ENCODE results near the gene BID.

The BID gene

DNA sequence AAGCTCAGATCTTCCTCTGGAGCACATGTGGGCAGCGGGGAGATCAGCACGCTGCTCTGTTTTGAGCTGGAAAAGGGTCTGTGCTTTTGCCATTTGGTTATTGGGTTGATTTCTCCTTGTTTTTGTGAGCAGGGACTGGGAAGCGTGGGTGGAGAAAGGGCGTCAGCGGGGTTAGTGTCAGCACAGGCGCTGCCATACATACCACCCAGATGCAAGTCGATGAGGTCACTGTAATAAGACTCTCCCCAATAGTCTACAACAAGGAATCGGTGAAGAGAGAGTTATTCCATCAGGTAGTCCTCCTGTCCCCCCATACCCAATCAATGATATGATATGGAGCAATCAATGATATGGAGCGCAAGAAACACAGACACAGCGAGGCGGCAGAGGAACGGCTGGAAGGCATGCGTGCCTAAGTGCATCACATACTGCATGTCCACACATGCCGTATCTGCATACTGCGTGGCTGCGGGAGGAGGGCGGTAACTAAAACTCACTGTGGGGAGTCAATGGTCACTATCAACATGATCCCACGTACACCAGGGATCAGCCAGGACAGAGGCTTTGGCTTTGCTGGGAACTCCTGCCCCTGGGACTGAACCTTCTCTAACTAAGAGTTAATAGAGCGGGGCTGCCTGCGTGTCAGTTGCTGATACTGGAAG, 29.5 kb upstream of the BID start:
- DNase-seq (ENCODE audit: low read depth in 4 of 4, low spot score in 1 of 4), result no peak

DNA sequence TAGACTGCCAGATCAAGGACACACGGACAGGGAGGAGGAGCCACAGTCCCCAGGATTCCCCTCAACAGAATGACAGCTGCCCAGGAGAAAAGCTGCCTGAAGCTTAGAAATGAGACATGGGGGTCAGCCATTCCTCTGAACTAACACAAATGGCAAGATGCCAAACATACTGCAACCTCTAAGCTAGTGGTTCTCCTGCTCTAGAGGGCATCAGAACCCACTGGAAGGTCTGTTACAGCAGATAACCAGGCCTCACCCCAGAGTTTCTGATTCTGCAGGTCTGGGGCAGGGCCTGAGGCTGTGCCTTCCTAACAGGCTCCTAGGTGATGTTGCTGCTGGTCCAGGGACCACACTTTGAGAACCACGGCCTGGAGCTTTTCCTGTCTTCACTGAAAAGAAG, 28.6 kb upstream of the BID start:
- DNase-seq (ENCODE audit: low read depth in 4 of 4, low spot score in 1 of 4), result no peak

DNA sequence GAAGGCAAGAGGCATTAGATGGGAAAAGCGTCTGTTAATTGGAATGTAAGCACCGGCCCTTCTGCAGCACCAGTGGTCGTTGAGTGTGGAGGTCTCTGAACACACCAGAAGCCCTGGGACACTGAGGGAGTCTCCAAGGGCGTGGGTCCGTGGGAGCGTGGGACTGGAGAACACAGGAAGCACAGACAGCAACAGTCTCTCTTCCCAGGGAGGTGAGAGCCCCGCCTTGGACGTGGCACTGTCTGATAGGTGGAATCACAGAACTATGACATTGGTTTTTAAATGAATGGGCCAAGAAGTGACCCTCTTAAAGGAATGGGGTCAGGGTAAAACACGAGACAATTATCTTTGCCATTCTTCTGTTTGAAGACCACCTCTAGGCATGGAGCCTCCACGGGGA, 28.1 kb upstream of the BID start:
- DNase-seq (ENCODE audit: low read depth in 4 of 4, low spot score in 1 of 4), result no peak

DNA sequence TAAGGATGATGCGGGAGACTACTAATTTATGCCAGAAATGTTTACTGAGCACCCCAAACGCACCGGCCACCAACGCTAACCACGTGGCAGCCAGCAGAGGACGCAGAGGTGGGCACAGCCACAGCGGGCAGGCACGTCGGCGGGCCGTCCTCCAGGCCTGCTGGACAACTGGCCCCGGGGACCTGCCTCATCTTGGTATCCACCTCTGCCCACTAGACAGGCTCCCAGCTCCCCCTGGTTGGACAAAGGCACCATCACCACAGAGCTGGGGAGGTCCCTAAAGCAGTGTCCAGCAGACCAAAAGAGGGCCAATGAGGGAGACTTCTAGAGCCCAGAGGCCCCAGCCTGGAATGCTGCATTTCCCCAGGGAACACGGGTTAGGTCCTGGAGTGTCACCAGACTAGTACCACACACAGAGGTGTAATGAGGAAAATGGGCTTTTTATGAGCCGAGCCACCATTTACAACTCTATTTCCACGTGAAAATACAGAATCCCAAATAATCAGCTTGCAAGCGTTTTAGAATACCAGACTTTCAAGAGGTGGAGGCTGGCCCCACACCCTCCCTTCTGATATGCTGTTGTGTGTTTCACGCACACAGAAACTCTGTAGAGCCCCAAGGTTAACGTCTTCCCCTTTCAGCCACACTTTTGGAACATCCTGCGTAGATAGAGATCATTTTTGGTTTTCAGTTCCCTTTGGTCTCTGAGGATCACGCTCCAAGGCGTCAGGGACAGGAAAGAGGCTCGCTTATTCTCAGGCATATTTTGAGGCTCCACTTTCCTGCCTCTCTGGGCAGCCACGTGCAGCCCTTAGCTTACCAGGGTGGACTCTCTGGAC, 23.7 kb upstream of the BID start:
- no peak for DNase-seq (ENCODE audit: low read depth in 4 of 4, low spot score in 1 of 4)

DNA sequence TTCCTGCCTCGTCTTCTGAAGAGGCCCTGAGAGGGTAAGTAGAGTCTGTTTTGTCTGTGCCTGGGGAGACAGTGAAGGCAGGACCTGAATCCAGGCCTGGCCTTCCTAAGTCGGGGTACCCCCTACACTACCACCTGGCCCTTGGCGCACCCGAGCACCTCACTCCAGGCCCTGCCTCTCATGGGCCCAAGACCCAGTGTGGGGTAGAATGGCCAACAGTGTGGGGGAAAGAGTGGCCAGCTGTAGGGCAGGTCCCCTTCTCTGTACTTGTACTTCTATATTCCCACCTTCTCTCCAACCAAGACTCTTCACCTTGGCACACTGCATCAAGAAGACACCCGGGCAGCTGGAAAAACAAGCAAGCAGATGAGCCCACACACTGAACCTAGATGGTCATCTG, 22.4 kb upstream of the BID start:
- DNase-seq (ENCODE audit: low read depth in 4 of 4, low spot score in 1 of 4), result no peak

DNA sequence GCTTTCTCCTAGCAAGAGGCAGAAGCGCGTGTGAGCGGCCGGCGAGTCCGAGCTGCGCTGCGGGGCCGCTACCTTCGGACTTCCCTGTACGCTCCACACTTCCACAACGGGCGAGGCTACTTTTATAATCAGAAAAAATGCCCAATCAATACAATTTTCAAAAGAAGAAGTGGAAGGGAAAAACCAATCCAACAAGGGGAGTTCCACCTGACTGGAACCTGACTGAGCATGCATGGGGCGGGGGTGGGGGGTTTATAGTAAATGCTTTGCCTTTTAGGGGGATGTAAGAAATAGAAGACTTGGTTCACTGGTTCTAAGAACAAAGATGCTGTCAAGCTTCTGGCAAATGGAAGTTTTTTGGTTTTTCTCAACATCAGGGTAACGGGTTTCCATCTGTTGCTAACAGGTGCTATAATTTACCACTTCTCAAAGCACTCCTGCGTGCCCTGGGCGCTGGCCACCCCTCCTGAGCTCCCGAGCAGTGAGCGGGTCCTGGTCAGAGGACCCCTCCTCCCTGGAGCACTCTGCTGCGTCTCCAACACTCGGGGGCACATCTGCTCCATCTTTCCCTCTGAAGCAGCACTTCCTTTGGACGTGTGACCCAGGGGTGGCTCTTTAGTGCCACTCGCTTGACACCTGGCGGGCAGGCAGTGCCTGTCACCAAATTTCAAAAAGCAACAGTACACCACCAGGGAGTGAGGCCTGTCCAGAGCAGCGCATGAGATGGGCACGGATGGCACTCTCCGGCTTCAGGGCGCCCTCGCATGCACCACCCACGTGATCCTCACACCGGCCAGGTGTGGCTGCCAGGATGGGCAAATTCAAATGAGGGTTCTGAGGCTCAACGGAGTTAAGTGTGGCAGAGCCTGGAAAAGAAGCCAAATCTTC, 21.6 kb upstream of the BID start:
- DNase-seq (ENCODE audit: low read depth in 4 of 4, low spot score in 1 of 4), result no peak

DNA sequence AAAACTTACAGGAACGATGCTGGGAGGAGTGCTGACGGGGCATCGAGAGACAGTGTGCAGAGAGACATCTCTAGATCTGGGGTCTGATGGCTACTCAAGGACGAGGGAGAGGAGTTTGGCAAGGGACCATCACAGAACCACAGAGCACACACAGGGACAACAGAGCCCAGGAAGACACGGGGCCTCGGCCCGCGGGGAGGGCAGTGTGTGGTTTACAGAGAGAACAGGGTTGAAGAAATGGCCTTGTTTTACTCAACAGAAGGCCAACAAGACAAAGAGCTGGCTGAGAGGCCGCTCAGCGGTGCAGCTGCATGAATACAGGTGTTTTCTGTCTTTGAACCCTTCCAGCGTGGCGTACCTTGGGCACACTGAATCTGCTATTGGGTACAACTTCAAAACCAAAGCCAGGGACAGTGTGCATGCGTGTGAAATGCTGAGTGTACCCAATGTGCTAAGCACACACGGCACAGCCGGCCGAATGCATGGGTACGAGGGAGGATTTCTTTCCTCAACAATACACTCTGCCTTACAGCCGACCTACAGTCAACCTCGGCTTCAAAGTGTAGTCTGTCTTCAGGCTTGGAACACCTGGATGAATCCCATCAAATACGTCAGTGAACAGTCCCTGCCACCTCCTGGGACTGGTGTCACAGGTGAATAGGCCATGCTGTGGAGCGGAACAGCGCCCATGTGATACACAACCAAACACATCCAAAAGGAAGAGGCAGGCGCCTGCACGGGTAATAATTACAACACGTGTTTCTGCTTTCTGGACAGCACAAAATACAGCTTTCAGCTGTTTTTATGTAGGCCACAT, 20.7 kb upstream of the BID start:
- DNase-seq (ENCODE audit: low read depth in 4 of 4, low spot score in 1 of 4), result no peak

DNA sequence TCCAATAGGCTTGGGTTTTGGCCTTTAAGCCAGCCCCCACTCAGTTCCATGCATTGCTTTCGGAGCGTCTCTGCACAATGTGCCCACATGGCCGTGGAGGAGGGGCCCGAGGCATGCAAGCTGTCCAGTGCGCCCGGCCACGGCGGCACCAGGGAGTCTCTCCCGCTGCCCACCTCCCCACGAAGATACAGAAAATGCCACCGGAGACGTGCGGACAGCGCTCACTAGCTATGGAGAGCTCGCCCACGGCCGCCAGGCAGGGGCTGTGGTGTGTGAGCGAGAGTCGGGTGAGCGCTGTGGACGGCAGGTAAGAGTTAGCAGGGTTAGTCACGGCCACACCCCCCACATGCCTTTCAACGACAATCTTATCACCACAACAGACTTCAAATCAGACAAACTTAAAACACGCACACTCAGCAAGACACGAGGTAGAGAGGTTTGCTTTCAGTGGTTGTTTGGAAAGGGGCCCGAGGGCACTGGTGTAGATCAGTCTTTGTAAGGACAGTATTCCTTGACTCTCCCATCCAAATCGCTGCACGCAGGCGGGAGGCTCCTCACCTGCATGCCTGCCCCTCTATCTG, 18.7 kb upstream of the BID start:
- DNase-seq (ENCODE audit: low read depth in 4 of 4, low spot score in 1 of 4), result no peak

DNA sequence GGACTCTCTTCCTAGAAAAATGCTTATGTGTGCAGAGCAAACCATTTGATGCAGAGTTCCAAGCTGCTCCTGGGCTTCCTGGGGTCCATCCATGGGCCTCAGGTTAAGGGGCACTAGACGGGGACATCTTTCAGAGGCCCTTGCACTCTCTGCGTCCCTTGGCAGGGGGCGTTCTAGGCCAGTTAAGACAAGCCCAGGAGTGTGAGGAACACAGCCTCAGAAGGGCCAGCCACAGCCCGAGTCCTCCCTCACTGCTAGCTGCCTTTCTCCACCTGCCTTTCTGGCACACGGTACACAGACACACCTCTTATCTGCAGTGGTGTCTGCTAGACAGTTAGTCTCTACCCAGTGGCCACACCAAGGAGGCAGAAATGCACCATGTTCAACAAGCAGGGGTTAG, 18.0 kb upstream of the BID start:
- no peak for DNase-seq (ENCODE audit: low read depth in 4 of 4, low spot score in 1 of 4)

DNA sequence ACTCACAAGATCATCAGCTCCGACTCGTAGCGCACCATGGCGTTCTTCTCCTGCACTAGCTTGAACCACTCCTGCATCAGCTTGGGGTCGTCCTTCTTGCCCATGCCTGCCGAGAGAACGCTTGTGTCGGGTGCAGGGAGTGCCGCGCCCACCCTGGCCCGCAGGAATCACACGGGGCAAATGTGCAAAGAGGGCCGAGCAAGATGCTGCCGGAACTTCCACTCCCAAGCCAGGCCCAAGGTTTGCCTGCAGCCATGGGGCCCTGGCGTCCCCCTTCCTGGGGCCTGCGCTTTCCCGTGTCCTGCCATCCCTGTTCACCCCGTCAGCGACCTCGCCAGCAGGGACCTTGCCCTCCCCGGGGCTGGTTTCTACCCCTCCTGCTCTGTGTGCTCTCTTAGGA, 16.9 kb upstream of the BID start:
- no peak for DNase-seq (ENCODE audit: low read depth in 4 of 4, low spot score in 1 of 4)

DNA sequence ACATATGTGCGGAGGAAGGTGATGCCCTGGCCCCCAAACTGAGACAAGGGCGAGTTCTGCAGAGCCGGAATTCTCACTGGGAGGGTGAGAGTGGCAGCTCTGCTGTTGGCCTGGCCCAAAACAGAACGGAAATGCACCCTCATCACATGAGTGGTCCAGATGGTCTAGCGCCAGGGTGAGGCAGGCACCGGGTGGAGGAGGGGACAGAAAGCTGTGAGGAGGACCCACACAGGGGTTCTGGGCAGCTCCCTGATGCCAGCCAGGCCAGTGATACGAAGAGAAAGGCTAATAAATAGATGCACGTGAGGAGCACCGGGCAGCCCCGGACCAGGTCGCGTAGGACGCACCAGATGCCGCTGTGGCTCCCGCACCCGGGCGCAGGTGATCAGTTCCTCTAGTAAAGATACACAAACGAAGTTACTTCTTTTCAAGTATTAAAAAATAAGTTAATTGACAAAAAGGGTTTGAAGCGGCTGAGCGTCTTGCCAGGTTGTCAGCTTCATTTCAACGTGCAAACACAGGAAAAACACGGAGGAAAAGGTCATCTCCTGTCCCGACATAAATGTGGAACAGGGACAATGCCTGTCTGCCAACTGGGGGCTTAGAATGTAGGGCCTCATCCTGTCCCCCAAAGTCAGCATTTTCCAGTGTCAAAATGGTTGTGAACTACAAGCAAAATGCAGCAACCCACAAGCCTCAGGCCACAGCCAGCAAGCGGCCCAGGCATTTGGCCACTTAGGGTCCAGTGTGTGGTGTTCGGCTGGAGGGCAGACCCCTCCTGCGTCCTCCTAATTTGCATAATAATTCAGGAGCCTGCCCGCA, 15.3 kb upstream of the BID start:
- DNase-seq (ENCODE audit: low read depth in 4 of 4, low spot score in 1 of 4), result no peak

DNA sequence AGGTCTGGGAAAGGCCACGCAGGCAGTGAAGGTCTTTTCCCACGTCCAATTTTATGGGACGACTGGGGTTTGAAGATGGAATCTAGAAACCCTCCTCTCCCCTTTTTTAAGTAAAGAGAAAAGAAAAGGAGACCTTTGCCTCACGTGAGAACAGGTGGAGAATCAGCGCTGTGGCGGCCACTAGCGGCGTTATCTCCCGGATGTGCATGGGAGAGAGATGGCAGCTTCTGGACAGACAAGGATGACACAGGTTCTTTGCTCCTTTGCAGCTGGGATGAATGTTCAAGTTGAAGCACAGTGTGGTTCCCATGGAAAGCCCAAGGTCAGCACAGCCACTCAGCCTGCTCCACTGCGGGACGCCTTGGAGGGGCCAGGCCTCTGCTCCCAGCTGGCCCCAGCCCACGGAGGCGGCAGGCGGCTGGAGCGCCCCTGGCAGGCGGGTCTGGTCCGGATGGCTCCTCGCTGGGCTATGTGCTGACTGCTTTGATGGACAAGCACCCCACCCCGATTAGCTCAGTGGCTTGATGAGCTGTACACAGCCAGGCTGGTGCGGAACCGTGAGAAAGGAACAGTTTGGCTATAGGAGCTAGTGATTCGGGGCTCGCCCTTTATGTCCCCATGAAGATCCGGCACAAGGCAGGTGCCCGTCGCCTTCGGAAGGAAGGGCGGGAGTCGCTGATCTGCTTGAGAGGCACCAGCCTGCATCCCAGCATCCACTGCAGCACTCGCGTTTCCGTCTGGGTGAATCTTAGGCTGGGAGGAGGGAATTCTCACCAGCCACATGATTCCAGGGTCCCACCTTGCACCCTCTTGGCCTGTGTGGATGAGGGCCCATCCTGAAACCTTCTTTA, 14.5 kb upstream of the BID start:
- DNase-seq (ENCODE audit: low read depth in 4 of 4, low spot score in 1 of 4), result no peak

DNA sequence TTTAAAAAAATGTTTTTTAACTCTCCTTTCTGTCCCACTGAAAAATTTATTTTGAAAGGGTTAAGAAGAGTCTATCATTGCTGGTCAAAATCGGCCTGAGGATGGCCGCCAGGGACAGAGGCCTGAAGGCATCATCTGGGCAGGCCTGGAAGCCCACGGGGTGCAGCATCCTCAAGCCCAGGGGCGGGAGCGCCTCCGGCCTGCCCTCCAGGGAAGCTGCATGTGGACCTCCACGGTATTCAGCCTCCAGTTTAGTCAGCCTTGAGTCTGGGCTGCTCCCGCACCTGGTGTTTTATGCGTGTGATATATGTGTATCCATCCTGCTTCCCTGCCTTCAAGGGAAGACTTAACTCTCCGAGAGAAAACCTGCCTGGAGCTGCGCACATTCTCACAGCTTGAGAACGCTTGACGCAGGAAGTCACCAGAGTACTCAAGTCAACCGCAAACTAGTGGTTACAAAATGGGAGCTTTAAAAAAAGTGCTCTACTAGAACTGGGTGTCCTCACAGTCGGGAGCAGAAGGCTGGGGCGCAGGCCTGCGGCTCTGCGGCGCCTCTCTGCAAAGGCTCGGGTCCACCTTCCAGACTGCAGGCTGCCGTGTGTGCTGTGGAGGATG, 13.6 kb upstream of the BID start:
- DNase-seq (ENCODE audit: low read depth in 4 of 4, low spot score in 1 of 4), result no peak

DNA sequence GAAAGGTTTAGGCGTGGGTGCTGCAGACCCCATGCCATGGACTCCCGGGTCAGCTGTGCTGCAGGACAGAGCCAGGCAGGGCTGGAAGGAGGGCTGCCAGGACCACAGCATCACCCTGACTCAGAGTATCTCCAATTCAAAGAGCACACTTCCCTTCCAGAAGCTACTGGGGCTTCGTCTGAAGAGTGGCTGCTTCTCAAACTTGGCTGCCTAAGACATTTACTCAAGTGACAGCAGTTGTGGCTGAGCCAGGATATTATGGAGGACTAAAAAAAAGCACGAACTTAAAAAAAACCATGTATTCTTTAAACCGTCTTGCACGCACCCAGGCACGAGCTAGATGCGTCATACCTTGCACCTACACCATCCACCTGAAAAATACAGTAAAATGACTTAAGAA, 13.0 kb upstream of the BID start:
- no peak for DNase-seq (ENCODE audit: low read depth in 4 of 4, low spot score in 1 of 4)

DNA sequence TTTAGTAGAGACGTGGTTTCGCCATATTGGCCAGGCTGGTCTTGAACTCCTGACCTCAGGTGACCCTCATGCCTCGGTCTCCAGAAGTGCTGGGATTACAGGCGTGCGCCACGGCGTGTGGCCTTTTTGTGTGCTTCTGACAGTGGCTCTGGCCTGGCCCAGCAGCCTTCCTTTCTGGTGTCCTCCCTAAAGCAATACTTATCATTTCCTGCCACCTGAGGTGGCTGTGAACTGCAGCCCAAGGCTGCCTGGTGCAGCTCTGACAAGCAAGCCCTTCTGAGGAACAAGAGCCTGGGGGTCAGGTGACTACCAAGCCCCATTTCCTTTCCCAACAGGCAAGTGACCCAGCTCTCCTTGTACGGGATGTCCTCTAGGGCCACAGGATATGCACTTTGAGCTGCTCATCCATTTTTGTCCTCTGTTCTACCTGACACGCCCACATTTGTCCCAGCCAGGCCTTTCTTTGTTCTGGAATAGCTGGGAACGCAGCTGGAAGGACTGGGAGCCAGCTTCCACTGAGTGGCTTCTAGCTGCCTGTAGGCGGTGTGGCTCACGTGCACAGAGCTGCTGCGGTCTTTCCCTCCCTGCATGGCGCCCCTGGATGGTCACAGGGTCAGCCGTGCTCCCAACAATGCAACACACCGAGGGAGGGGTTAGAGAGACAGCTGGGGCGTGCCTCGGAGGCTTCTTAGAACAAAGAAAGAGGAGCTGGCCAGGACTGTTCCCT, 12.3 kb upstream of the BID start:
- DNase-seq (ENCODE audit: low read depth in 4 of 4, low spot score in 1 of 4), result no peak

DNA sequence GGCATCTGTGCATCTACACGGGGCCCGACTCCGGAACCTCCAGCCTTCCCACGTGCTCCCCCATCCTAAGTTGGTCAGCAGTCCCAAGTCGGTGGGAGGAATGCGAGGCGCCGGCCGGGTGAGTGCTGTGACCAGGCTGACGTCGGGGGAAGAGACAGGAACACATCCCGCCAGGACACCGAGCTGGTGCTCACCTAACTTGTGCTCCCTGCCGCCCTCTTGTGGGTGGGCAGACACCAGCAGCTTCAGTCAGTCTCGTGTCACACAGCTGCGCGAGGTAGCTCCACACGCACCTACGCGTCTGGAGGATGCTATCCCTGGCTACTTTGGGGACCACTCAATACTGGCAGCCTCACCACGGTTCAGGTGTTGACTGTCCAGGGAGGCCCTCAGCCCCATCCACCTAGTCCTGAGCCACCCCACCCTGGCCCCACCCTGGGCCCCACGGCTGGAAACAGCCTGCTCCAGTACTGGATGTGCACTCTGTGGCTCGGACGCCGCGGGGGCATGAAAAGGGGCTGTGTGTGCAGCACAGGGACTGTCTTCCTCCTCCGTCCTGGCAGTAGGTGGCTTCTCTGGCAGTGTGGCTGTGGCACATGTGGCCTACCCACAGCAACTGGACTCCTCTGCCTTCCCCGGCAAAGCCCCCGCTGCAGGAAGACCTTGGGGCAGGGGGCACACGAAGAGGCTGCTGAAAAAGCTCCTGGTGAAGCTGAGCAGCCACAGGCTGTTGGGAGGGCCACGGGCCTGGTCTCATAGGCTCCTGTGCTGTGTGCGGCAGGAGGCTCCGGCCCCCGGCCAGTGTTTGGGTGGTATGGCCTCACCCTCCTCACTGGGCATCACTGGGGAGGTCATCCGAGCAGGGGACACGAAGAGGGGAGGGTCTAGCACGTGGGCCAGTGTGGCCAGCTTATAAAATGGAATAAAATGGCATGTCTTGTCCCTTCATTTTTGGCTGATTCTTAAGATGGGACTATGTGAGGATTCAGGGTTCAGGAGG, 11.2 kb upstream of the BID start:
- peak; percentile 50 to 57 (median 56) for DNase-seq (ENCODE audit: low read depth in 4 of 4, low spot score in 1 of 4)

DNA sequence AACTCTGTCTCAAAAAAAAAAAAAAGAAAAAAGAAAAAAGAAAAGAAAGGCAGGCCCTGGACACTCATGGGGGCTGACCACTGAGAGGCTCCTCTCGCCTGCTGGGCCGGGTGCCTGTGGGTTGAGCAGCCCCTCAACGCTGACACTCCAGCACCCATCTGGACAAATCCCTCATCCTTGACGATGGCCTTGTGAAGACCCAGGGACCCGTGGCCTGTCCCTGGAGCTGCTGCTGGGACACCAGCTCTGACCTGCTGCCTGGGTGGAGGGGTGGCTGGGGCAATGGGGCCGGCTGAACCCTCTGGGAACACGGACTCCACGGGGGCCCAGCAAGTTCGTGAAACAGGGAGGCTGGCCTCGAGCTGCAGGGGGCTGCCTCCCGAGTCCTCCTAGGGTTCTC, 10.5 kb upstream of the BID start:
- no peak for DNase-seq (ENCODE audit: low read depth in 4 of 4, low spot score in 1 of 4)

All from stimulated activated CD4-positive, alpha-beta T cell treated with anti-CD3 and anti-CD28 coated beads, Interleukin-1b, Interleukin-23, amount 100 ng/mL, for 24 hours (primary cell).